ENCODE data around the gene C9orf153. TPM values are rescaled to one million over a fixed set of nuclear protein-coding genes. Genes with fewer than 3 reads are reported as not detected.

Gene C9orf153
- total RNA-seq, 4 donors from 2014 or later = 0.66 to 2.9 (median 1.2) TPM

DNA sequence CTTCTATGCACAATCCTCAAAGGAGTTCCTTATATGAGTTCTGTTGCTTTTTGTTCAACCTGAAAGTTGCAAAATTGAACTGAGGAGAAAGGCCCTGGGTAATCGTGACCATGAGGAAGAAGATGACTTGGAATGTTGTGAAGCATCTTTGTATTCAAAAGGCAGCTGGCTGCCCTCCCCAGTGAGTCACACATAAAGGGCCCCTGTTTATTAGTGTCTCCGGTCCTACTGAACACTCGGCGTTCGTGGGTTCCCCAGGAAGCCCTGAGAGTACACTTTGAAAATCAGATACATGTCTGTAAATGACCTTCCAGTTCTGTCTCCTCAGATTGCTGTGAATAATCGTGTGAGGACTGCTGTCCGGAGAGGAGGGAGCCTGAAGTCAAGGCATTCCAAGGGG, 73.6 kb downstream of the C9orf153 start:
- Histone ChIP-seq H3K27ac (no peak overlapping the region), H3K4me1 (no peaks in the 10 kb centered on the region), H3K9me3 (peaks cover 0 to 16% (median 0%) of the 10 kb centered on the region in 4 donors), H3K36me3 (no peaks in the 10 kb centered on the region), H3K4me3 (no peak overlapping the region), H3K27me3 (no peaks in the 10 kb centered on the region)
- TF ChIP-seq EP300 (IDR thresholded peaks at IDR 0.05) = no peak
- TF ChIP-seq, protein P1, sequence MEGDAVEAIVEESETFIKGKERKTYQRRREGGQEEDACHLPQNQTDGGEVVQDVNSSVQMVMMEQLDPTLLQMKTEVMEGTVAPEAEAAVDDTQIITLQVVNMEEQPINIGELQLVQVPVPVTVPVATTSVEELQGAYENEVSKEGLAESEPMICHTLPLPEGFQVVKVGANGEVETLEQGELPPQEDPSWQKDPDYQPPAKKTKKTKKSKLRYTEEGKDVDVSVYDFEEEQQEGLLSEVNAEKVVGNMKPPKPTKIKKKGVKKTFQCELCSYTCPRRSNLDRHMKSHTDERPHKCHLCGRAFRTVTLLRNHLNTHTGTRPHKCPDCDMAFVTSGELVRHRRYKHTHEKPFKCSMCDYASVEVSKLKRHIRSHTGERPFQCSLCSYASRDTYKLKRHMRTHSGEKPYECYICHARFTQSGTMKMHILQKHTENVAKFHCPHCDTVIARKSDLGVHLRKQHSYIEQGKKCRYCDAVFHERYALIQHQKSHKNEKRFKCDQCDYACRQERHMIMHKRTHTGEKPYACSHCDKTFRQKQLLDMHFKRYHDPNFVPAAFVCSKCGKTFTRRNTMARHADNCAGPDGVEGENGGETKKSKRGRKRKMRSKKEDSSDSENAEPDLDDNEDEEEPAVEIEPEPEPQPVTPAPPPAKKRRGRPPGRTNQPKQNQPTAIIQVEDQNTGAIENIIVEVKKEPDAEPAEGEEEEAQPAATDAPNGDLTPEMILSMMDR (IDR thresholded peaks at IDR 0.05) = no peak
- TF ChIP-seq POLR2A (IDR thresholded peaks at IDR 0.05) = no peak
- no peak for DNase-seq (ENCODE audit: low spot score in 2 of 2)
- WGBS, 2 donors = 26 to 42% methylated on average over 7 of the region's 7 CpGs

DNA sequence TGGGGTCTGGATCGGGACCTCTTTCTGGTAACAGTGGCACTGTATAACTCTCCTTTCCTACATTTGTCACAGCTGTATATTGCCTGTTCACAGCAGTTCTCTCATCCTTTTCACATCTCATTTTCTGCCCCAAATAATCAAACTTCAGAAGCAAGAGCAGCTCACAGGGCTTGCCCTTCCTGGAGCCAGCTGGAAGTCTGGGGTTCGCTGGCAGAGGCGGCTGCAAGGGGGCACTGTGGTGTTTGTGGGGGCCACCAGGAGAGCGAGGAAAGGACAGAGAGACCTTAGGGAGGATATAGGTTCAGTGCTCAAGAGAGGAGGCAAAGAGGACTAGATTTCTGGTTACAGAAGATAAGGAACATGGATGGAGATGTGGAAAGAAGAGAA, 75.3 kb downstream of the C9orf153 start:
- no peak overlapping the region for H3K27ac ChIP-seq
- H3K27me3 ChIP-seq = no peaks in the 10 kb centered on the region
- TF ChIP-seq EP300 (IDR thresholded peaks at IDR 0.05) (no peak), POLR2A (IDR thresholded peaks at IDR 0.05) (no peak)
- TF ChIP-seq, protein P1 (IDR thresholded peaks at IDR 0.05) = no peak
- H3K4me3 ChIP-seq = no peak overlapping the region
- WGBS, 2 donors = 93 to 97% methylated on average over 4 of the region's 4 CpGs
- no peaks in the 10 kb centered on the region for H3K36me3 ChIP-seq
- no peaks in the 10 kb centered on the region for H3K4me1 ChIP-seq
- no peak for DNase-seq (ENCODE audit: low spot score in 2 of 2)
- H3K9me3 ChIP-seq = peaks cover 0 to 8% (median 0%) of the 10 kb centered on the region in 4 donors

DNA sequence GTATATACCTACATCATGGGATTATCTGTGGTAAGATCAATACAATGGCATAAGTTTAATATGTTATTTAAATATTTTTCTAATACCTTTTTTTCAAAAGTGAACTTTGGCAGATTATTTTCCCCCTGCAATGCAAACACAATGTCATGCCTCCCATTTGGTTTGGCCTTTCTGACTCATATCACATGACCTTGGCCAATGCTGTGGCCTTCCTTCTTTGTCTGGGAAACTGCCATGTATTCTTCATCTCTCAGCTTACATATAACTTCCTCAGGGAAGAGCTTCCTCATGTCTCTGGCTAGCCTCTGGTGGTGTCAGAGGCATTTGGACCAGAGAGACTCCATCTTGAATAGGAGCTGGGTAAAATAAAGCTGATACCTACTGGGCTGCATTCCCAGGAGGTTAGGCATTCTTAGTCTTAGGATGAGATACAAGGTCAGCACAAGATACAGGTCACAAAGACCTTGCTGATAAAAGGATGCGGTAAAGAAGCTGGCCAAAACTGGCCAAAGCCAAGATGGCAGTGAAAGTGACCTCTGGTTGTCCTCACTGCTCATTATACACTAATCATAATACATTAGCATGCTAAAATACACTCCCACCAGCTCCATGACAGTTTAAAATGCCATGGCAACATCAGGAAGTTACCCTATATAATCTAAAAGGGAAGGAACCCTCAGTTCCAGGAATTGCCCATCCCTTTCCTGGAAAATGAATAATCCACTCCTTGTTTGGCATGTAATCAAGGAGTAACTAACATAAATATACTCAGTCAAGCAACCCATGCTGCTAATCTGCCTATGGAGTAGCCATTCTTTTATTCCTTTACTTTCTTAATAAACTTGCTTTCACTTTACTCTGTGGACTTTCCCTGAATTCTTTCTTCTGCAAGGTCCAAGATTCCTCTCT, 76.0 kb downstream of the C9orf153 start:
- 100% methylated on average over 1 of the region's 1 CpG for WGBS, 2 donors
- no peak for DNase-seq (ENCODE audit: low spot score in 2 of 2)
- TF ChIP-seq, protein P1 (IDR thresholded peaks at IDR 0.05) = no peak
- TF ChIP-seq EP300 (IDR thresholded peaks at IDR 0.05) (no peak), POLR2A (IDR thresholded peaks at IDR 0.05) (no peak)
- Histone ChIP-seq H3K4me1 (no peaks in the 10 kb centered on the region), H3K9me3 (peaks cover 0 to 1% (median 0%) of the 10 kb centered on the region in 4 donors), H3K36me3 (no peaks in the 10 kb centered on the region), H3K27ac (no peak overlapping the region), H3K4me3 (no peak overlapping the region), H3K27me3 (no peaks in the 10 kb centered on the region)

DNA sequence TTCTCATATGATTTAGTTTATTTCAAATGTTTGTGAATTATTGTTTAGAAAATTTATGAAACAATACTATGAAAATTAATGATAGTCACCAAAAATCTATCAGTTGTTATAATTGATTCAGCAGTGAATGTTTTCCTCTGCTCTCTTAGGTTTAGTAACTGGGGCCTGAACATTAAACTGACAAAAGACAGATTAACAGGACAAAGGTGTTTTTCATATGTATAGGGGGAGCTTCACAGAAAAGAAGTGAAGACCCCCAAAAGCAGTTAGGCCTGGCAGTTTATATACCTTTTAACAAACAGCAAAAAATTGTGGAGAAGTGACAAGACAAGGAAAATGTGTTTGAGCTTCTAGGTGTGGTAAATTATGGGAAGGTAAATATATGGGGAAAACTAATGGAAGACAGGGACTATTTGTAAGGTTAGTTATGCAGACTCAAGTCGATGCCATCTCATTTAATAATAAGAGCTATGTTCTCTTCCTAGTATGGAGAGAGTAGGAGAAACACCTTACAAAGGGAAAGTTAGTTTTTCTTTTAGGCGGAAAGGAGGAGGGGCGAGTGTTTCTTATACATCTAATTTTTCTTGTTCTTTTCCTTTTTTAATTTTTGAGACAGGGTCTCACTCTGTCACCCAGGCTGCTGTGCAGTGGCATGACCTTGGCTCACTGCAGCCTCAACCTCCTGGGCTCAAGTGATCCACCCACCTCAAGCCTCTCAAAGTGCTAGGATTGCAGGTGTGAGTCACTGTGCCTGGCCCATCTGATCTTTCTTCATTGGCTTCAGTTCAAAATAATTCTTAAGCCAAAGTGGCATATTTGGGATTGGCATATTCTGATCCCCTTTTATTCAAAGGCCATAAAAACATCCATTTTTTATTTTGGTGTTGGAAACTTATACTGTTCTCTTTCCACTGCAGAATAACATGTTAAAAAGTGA, 77.8 kb downstream of the C9orf153 start:
- DNase-seq (ENCODE audit: low spot score in 2 of 2) = no peak
- Histone ChIP-seq H3K4me3 (no peak overlapping the region), H3K4me1 (no peaks in the 10 kb centered on the region), H3K27ac (no peak overlapping the region), H3K9me3 (no peaks in the 10 kb centered on the region), H3K36me3 (no peaks in the 10 kb centered on the region), H3K27me3 (no peaks in the 10 kb centered on the region)
- TF ChIP-seq POLR2A (IDR thresholded peaks at IDR 0.05) (no peak), EP300 (IDR thresholded peaks at IDR 0.05) (no peak)
- TF ChIP-seq, protein P1 (IDR thresholded peaks at IDR 0.05) = no peak
- 70 to 74% methylated on average over 3 of the region's 3 CpGs for WGBS, 2 donors

Data from tibial nerve (tissue), 4 donors.